Middle frontal gyrus (tissue), 1 donor: Measurements from ENCODE around the gene NLGN4Y.
A peak's percentile ranks its signal among the peaks of the same experiment; 100 is the strongest.

Experiments used
- DNase-seq: peaks from one replicate; pipeline ENCODE4 v3.0.0-alpha.2; 2015; ENCODE audit warnings: low spot score; ENCODE audit errors: extremely low spot score

Gene NLGN4Y

GRCh38 chrY:14524272-14525231, at the start of gene NLGN4Y:
NLGN4Y (plus strand) TSS chrY:14524529; CDS start chrY:14622120, 97,591 bp downstream.
- DNase-seq = peak; percentile 6

- DNase-seq = no peak
Observed at GRCh38 chrY:14485935-14486334, 38.4 kb upstream of the NLGN4Y start.

- DNase-seq = no peak
Observed at GRCh38 chrY:14490226-14490625, 34.1 kb upstream of the NLGN4Y start.

- no peak for DNase-seq
Observed at GRCh38 chrY:14498071-14498470, 26.3 kb upstream of the NLGN4Y start.

- no peak for DNase-seq
Observed at GRCh38 chrY:14504592-14504991, 19.7 kb upstream of the NLGN4Y start.

- peak; percentile 5 for DNase-seq
Observed at GRCh38 chrY:14522379-14522950, 1.9 kb upstream of the NLGN4Y start.

- no peak for DNase-seq
Observed at GRCh38 chrY:14523491-14524271, 648 bp upstream of the NLGN4Y start.

- no peak for DNase-seq
Observed at GRCh38 chrY:14525315-14525714, 986 bp downstream of the NLGN4Y start.

GRCh38 chrY:14528361-14528760, 4.0 kb downstream of the NLGN4Y start:
- DNase-seq = no peak

- DNase-seq = no peak
Observed at GRCh38 chrY:14536703-14537102, 12.4 kb downstream of the NLGN4Y start.

GRCh38 chrY:14543506-14543905, 19.2 kb downstream of the NLGN4Y start:
- no peak for DNase-seq

- no peak for DNase-seq
Observed at GRCh38 chrY:14581294-14581693, 57.0 kb downstream of the NLGN4Y start.

- no peak for DNase-seq
Observed at GRCh38 chrY:14586725-14587124, 62.4 kb downstream of the NLGN4Y start.

- DNase-seq = no peak
Observed at GRCh38 chrY:14601372-14601771, 77.0 kb downstream of the NLGN4Y start.

GRCh38 chrY:14617625-14618024, 93.3 kb downstream of the NLGN4Y start:
- no peak for DNase-seq

- DNase-seq = no peak
Observed at GRCh38 chrY:14618513-14618912, 94.2 kb downstream of the NLGN4Y start.

- DNase-seq = no peak
Observed at GRCh38 chrY:14628208-14628607, 103.9 kb downstream of the NLGN4Y start.

- no peak for DNase-seq
Observed at GRCh38 chrY:14631676-14632075, 107.3 kb downstream of the NLGN4Y start.

GRCh38 chrY:14633718-14634117, 109.4 kb downstream of the NLGN4Y start:
- DNase-seq = no peak

- no peak for DNase-seq
Observed at GRCh38 chrY:14634954-14635353, 110.6 kb downstream of the NLGN4Y start.

- no peak for DNase-seq
Observed at GRCh38 chrY:14637551-14637950, 113.2 kb downstream of the NLGN4Y start.

GRCh38 chrY:14641853-14642252, 117.5 kb downstream of the NLGN4Y start:
- no peak for DNase-seq
